ENCODE results near the gene BCAS4.

Gene BCAS4

GRCh38 chr20:50826121-50826520, 31.3 kb downstream of the BCAS4 start:
- DNase-seq = no peak

GRCh38 chr20:50828363-50829136, 33.7 kb downstream of the BCAS4 start:
- no peak for DNase-seq

- DNase-seq = no peak
Observed at GRCh38 chr20:50831622-50832021, 36.8 kb downstream of the BCAS4 start.

- no peak for DNase-seq
Observed at GRCh38 chr20:50834599-50835005, 39.7 kb downstream of the BCAS4 start.

- DNase-seq = no peak
Observed at GRCh38 chr20:50837532-50838321, 42.9 kb downstream of the BCAS4 start.

GRCh38 chr20:50838322-50838625, 43.4 kb downstream of the BCAS4 start:
- no peak for DNase-seq

GRCh38 chr20:50838707-50839385, 44.0 kb downstream of the BCAS4 start:
- no peak for DNase-seq

- DNase-seq = no peak
Observed at GRCh38 chr20:50842821-50843220, 48.0 kb downstream of the BCAS4 start.

GRCh38 chr20:50843331-50844276, 48.7 kb downstream of the BCAS4 start:
- DNase-seq = no peak

- no peak for DNase-seq
Observed at GRCh38 chr20:50844430-50845100, 49.7 kb downstream of the BCAS4 start.

- no peak for DNase-seq
Observed at GRCh38 chr20:50845566-50846215, 50.8 kb downstream of the BCAS4 start.

GRCh38 chr20:50848341-50848808, 53.5 kb downstream of the BCAS4 start:
- DNase-seq = no peak

GRCh38 chr20:50848846-50849673, 54.2 kb downstream of the BCAS4 start:
- DNase-seq = no peak

- no peak for DNase-seq
Observed at GRCh38 chr20:50850721-50851286, 55.9 kb downstream of the BCAS4 start.

GRCh38 chr20:50852085-50852484, 57.2 kb downstream of the BCAS4 start:
- no peak for DNase-seq

- DNase-seq = no peak
Observed at GRCh38 chr20:50854506-50855249, 59.8 kb downstream of the BCAS4 start.

GRCh38 chr20:50855498-50856474, 60.9 kb downstream of the BCAS4 start:
- no peak for DNase-seq

GRCh38 chr20:50856475-50857041, 61.7 kb downstream of the BCAS4 start:
- no peak for DNase-seq

Data from activated naive CD4-positive, alpha-beta T cell treated with anti-CD3 and anti-CD28 coated beads, Interleukin-2, amount 50 U/mL, for 16 hours (primary cell).